ENCODE data around the gene TAC3. TPM values are rescaled to one million over a fixed set of nuclear protein-coding genes. Genes with fewer than 3 reads are reported as not detected.

Gene TAC3
- total RNA-seq, 2 experiments from 2014 or later = not detected

DNA sequence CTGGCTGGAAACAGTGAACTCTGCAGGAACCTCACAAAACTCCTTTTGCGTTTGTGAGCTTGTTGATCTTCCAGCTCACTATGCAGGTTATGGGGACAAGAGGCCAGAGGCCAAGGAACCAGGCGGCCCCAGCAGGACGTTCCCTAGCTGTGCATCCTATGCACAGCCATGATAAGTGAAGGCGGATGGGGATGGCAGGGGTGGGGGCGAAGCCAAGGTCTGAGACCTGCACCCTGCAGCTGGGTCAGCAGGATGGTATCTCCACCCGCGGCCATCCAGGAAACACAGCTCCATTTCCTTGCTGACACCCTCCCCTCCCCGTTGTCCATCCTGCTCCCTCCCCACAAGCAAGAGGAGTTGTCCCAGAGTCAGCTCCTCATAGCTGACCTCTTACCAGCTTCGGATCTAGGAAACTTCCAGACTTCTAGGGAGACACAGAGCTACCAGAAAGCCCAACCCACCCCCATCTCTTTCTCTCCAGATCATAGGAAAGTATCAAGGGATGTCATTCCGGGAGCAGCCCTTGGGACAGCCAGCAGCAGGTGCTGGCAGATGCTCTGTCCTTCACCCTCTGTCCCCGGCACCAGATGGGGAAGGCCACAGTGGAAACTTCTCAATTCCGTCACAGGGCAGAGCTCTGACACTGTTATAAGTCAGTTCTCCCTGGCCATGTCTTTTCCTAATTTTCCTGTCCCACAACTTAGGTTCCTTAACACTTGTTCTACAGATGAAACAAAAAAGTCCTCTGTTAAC, 19.4 kb downstream of the TAC3 start:
- no peaks in the 10 kb centered on the region for H3K9me2 ChIP-seq (ENCODE audit: insufficient read depth, low read length)
- H3K4me3 ChIP-seq (ENCODE audit: low read depth, low read length, poor library complexity, severe bottlenecking) = no peak overlapping the region
- no peak overlapping the region for H3K27ac ChIP-seq (ENCODE audit: low read depth, low read length, poor library complexity, severe bottlenecking)
- no peaks in the 10 kb centered on the region for H3K9me3 ChIP-seq (ENCODE audit: low read length)
- CTCF ChIA-PET (ENCODE audit: unreplicated experiment) = no interaction called here
- BruUV-seq (replicated peaks) = no TSS peak
- H3K79me2 ChIP-seq (ENCODE audit: insufficient read depth, low read depth, low read length) = peaks cover 4% of the 10 kb centered on the region; the same call in 1 of the 2 replicates
- TF ChIP-seq EZH2phosphoT487 (IDR thresholded peaks at IDR 0.05; ENCODE audit: borderline replicate concordance, low read depth, low read length) = no peak
- TF ChIP-seq, protein P1, sequence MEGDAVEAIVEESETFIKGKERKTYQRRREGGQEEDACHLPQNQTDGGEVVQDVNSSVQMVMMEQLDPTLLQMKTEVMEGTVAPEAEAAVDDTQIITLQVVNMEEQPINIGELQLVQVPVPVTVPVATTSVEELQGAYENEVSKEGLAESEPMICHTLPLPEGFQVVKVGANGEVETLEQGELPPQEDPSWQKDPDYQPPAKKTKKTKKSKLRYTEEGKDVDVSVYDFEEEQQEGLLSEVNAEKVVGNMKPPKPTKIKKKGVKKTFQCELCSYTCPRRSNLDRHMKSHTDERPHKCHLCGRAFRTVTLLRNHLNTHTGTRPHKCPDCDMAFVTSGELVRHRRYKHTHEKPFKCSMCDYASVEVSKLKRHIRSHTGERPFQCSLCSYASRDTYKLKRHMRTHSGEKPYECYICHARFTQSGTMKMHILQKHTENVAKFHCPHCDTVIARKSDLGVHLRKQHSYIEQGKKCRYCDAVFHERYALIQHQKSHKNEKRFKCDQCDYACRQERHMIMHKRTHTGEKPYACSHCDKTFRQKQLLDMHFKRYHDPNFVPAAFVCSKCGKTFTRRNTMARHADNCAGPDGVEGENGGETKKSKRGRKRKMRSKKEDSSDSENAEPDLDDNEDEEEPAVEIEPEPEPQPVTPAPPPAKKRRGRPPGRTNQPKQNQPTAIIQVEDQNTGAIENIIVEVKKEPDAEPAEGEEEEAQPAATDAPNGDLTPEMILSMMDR (conservative IDR thresholded peaks at IDR 0.05; ENCODE audit: low read length) = no peak
- peaks cover 31% of the 10 kb centered on the region; the same call in 1 of the 2 replicates for H3K36me3 ChIP-seq (ENCODE audit: insufficient read depth, low read length)
- 0 out of 2 replicates have a peak, but pooled peaks cover 5% of the 10 kb centered on the region for H4K20me1 ChIP-seq (ENCODE audit: insufficient read depth, low read length)
- H3K4me1 ChIP-seq (ENCODE audit: insufficient read depth, low read length, poor library complexity, severe bottlenecking) = no peaks in the 10 kb centered on the region
- no peak overlapping the region for H2AFZ ChIP-seq (ENCODE audit: low read length)
- no peak for DNase-seq (ENCODE audit: low spot score)
- H3K4me2 ChIP-seq (ENCODE audit: low read length) = no peak overlapping the region
- POLR2A ChIA-PET = interaction anchor here (0.8 kb wide), 1 partner anchor 20 kb away, joined by 3 read pairs; no protein-coding TSS in a partner anchor
- intact Hi-C loops (cut with micrococcal nuclease; ENCODE audit: unreplicated experiment) = no loop called here

DNA sequence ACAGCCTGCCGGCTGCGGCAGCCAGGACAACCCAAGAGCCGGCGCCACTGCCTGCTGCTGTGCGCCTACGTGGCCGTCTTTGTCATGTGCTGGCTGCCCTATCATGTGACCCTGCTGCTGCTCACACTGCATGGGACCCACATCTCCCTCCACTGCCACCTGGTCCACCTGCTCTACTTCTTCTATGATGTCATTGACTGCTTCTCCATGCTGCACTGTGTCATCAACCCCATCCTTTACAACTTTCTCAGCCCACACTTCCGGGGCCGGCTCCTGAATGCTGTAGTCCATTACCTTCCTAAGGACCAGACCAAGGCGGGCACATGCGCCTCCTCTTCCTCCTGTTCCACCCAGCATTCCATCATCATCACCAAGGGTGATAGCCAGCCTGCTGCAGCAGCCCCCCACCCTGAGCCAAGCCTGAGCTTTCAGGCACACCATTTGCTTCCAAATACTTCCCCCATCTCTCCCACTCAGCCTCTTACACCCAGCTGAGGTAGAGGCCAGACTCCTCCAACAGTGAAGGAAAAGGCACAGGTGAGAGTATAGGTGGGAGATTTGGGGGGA, 20.3 kb downstream of the TAC3 start:
- H3K4me2 ChIP-seq (ENCODE audit: low read length) = no peak overlapping the region
- H3K4me1 ChIP-seq (ENCODE audit: insufficient read depth, low read length, poor library complexity, severe bottlenecking) = peaks cover 5% of the 10 kb centered on the region
- no peak overlapping the region for H2AFZ ChIP-seq (ENCODE audit: low read length)
- H3K9me3 ChIP-seq (ENCODE audit: low read length) = no peaks in the 10 kb centered on the region
- H3K36me3 ChIP-seq (ENCODE audit: insufficient read depth, low read length) = peaks cover 22% of the 10 kb centered on the region; the same call in 1 of the 2 replicates
- no peaks in the 10 kb centered on the region for H3K9me2 ChIP-seq (ENCODE audit: insufficient read depth, low read length)
- H3K27ac ChIP-seq (ENCODE audit: low read depth, low read length, poor library complexity, severe bottlenecking) = no peak overlapping the region
- H3K4me3 ChIP-seq (ENCODE audit: low read depth, low read length, poor library complexity, severe bottlenecking) = no peak overlapping the region
- no TSS peak for BruUV-seq (replicated peaks)
- CTCF ChIA-PET (ENCODE audit: unreplicated experiment) = no interaction called here
- 0 out of 2 replicates have a peak, but pooled peaks cover under 1% of the 10 kb centered on the region for H3K79me2 ChIP-seq (ENCODE audit: insufficient read depth, low read depth, low read length)
- DNase-seq (ENCODE audit: low spot score) = no peak
- H4K20me1 ChIP-seq (ENCODE audit: insufficient read depth, low read length) = 0 out of 2 replicates have a peak, but pooled peaks cover 5% of the 10 kb centered on the region
- POLR2A ChIA-PET = no interaction called here
- TF ChIP-seq, protein P1 (conservative IDR thresholded peaks at IDR 0.05; ENCODE audit: low read length) = no peak
- TF ChIP-seq EZH2phosphoT487 (IDR thresholded peaks at IDR 0.05; ENCODE audit: borderline replicate concordance, low read depth, low read length) = no peak
- intact Hi-C loops (cut with micrococcal nuclease; ENCODE audit: unreplicated experiment) = no loop called here

Measured in OCI-LY7 (cell line).